HG02610 (cell line): ENCODE data around the gene GOLGA6L24.
"Not testable (repeated sequence)": the region's sequence is repeated elsewhere in the genome, so short reads cannot be mapped to it uniquely, and the experiment has no call there.

Experiments used
- ATAC-seq: cut with Tn5 transposase; IDR thresholded peaks from one replicate; pipeline ENCODE4 v1.9.1; 2021; ENCODE audit warnings: mild to moderate bottlenecking, moderate library complexity; ENCODE audit not compliant: unreplicated experiment

Gene GOLGA6L24

DNA sequence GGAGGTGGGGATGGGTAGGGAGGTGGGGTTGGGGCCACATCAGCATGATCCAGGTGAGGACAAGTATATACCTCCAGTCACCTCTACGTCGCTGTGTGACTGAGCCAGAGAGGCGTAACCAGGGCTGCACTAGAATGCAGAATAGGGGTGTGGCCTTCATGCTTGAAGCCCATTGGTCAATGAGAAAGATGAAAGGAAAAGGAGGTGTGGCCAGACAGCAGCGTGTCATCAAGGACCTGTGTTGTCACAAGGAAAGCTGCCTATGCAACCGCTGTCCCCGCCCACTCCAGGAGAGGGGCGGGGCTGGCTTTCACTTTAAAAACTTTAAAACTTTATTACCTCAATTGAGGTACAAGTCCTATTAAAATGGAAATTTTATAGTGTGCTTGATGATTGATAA lies at the start of gene GOLGA6L24:
GOLGA6L24 (minus strand) TSS at position 101 of the 400 bp plus-strand sequence; CDS start at position 40, 61 bp downstream.
- not testable (repeated sequence) for ATAC-seq

DNA sequence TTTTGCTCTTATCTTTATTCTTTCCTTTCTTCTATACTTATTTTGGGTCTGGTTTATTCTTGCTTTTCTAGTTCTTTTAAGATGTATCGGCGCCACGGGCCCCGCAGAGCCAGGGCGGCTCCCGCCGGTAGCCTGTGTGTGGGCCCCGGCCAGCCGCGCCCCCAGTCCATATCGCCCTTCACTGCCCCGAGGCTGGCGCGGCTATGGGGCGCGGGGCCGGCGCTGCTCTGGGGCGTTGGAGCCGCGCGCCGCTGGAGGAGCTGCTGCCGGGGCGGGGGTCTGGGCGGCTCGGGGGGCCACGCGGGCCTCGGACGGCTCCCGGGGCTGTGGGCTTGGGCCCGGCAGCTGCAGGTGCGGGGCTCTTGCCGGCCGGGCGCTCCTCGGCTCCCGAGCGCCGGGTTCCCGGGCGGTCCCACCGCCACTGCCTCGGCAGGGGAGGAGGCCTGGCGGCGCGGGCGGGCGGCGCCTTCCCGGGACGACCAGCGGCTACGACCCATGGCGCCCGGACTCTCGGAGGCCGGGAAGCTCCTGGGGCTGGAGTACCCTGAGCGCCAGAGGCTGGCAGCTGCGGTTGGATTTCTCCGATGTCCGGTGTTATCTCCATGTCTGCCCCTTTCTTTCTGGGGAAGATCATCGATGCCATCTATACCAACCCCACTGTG lies 45.0 kb upstream of the GOLGA6L24 start:
- not testable (repeated sequence) for ATAC-seq

DNA sequence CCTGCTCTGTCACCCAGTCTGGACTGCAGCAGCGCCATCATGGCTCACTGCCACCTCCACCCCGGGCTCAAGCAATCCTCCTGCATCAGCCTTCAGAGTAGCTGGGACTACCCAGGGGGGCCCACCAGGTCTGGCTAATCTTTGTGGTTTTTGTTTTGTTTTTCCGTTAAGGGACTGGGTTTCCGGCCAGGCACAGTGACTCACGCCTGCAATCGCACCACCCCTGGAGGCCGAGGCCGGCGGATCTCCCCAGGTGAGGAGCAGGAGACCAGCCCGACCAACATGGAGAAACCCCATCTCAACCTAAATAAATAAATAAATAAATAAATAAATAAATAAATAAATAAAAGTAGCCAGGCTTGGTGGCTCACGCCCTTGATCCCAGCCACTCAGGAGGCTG lies 38.1 kb upstream of the GOLGA6L24 start:
- not testable (repeated sequence) for ATAC-seq

DNA sequence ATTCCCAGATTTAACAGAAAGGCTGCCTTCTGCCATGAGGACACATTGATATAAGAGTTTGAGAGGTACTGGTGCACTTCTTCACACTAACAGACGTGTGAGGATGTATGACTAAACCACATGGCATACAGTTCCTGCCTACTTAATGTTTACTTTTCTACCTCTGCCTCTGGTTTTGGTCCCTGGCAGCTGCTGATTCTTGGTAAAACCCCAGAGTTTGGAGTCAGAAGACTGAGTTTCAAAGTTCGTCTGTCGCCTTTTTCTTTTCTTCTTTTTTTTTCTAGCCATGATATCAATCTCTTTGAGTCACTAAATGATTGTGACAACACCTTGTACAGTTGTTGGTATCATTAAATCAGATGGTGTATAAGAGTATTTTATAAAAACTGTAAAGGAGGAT lies 22.2 kb upstream of the GOLGA6L24 start:
- not testable (repeated sequence) for ATAC-seq

- not testable (repeated sequence) for ATAC-seq
These were observed 20.5 kb upstream of the GOLGA6L24 start, which contains the start of gene GOLGA8F for GRCh38 chr15:28378364-28378763. Gene GOLGA8F (plus strand): TSS chr15:28378664. CDS start chr15:28378762, 98 bp downstream.

DNA sequence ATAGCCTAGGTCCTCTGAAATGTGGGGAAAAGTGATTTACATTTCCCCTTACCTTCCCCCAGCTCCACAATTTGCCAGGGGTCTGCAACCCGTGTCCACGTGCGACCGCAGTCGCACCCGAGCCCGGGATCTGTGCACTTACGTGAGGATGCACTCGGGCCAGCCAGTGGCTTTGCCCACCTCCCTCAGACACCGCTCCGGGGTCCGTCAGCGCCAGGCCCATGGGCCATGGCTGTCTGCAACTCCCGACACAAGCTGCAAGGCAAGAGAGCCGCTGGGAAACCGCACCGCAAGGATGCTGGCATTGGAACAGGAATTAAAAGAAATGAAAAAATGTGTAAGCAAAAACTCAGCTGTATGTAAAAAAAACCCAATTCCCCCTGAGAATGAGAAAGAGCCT lies 7.6 kb upstream of the GOLGA6L24 start:
- ATAC-seq, result not testable (repeated sequence)

DNA sequence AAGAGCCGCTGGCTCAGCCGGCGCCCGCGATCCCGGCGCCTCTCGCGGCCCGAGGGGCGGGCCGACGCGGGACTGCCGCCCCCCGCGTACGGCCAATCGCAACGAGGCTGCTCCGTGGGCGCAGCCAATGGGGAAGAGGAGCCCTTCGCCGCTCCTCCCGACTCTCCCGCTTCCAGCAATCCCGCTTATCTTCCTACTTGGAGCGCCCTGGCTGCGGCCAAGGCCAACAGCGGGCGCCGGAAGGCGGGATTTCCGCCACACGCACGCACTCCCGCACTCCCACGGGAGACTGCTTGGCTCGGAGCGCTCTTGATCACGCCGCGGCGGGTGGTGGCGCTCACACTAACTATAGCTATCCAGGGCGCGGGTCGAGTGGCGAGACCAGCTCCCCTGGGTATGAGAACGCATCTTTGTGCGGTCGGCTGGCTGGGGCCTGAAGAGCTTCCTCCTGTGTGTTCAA lies 35.7 kb downstream of the GOLGA6L24 start, which contains the start of gene HERC2:
HERC2 (minus strand) TSS at position 51 of the 460 bp plus-strand sequence. CDS start 746 bp downstream, outside the sequence.
- not testable (repeated sequence) for ATAC-seq

DNA sequence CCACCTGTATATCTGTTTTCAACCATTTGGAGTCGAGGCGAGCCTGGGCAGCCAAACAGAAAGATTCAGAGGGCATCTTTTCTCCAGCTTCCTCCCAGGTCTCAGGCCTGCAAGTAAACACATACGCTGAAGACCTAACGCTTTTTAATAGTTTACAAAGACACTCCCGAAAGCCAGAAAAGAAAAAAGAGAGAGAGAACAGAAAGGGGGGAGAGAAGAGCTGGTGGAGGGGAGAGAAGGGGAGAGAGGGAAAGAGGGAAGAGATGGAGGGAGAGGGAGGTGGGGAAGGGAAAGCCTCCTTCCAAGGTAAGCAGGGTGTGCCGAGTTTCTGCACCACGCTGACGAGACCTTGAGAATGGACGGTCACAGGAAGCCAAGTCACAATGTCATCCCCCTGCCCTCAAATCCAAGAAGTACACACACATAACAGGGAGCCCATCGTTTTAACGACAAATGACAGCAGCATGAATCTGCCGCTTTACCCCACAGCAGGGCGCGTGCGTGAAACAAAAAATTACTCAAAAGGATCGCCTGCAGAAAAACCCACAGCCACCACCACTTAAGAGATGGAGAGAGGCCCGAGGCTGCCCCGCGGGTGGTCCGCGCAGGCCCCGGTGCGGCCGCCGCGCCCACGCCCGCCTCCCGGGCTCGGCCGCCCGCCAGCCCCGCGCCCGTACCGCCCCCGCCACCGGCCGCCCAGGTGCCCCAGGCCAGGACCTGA lies 36.4 kb downstream of the GOLGA6L24 start:
- not testable (repeated sequence) for ATAC-seq

DNA sequence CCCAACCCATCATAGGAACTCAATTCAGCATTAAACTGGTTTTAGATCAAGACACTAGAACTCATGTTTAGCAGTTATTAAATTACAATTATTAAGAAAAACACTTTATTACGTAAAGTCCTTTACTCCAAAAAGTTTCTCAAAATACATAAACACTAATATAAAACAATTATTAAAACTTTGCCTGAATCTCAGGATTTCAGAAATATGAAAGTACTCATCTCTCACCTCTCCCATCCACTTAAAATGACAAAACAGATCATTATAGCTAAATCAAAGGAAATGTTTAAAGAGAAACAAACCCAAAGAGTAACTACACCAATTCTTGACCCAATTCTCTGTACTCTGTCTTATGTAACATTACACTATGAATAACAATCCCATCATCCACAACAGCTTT lies 38.2 kb downstream of the GOLGA6L24 start:
- not testable (repeated sequence) for ATAC-seq

GRCh38 chr15:28318828-28319227 lies 39.1 kb downstream of the GOLGA6L24 start:
- not testable (repeated sequence) for ATAC-seq

GRCh38 chr15:28318122-28318521 lies 39.8 kb downstream of the GOLGA6L24 start:
- ATAC-seq, result not testable (repeated sequence)

DNA sequence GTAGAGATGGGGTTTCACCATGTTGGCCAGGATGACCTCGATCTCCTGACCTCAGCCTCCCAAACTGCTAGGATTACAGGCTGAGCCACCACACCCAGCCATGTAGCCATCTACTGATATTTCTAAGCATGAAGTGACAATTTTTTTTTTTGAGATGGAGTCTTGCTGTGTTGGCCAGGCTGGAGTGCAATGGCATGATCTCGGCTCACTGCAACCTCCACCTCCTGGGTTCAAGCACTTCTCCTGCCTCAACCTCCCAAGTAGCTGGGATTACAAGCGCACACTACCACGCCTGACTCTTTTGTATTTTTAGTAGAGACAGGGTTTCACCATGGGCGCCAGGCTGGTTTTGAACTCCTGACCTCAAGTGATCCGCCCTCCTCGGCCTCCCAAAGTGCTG lies 40.9 kb downstream of the GOLGA6L24 start:
- ATAC-seq, result not testable (repeated sequence)

GRCh38 chr15:28310454-28310853 lies 47.4 kb downstream of the GOLGA6L24 start:
- not testable (repeated sequence) for ATAC-seq

GRCh38 chr15:28308718-28309117 lies 49.2 kb downstream of the GOLGA6L24 start:
- ATAC-seq, result not testable (repeated sequence)
